ENCODE measurements around the gene ABCC11.

The ABCC11 gene

DNA sequence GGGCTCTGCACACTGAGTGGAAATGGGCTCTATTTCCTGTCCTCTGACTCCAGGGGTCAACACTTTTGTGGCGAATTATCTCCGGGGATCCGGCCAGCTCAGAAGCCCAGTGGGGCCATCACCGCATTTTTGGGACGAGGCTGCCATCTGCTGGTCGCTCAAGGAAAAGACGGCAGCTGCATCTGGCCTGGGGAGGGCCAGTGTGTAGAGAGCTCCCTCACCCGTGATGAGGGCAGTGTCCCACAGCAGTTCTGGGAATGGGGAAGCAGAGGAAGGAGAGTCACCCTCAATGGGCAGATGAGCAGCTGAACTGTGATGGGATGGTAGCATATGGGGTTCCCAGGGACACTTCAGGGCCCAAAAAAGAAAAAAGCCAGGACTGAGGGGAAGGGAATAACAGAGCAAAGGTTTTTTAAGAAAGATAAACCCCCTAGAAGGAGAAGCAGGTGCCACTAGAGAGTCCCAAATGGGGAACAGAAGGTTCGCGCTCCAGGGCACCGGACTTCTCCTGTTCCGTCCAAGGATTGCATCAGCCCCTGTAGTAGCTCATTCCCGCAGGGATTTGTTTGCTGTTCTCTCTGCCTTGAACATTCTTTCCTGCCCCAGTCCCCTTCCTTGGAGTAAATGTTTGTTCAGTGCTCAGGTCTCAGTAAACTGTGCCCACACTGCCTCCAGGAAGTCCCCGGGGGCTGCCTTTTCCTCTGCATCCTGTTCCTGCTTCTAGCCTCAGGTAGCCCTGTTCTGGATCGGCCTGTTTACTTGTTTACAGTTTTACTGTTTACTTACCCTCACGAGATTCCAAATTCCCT, 82.2 kb downstream of the ABCC11 start:
- H4K12ac ChIP-seq (ENCODE audit: low read depth, low read length), result no peak overlapping the region
- H3K4me3 ChIP-seq (ENCODE audit: low read depth, low read length), result no peak overlapping the region
- no peak overlapping the region for H3K23ac ChIP-seq (ENCODE audit: low read length)
- no peak overlapping the region for H2BK120ac ChIP-seq (ENCODE audit: insufficient read depth, low read length, poor library complexity)
- no peak overlapping the region for H3K14ac ChIP-seq (ENCODE audit: low read length)
- H3K79me1 ChIP-seq (ENCODE audit: low read length), result no peaks in the 10 kb centered on the region
- no peak overlapping the region for H3K18ac ChIP-seq (ENCODE audit: low read length)
- no peak overlapping the region for H2BK12ac ChIP-seq (ENCODE audit: low read length)
- H3K9ac ChIP-seq (ENCODE audit: low read length), result no peak overlapping the region
- no peak overlapping the region for H2AFZ ChIP-seq (ENCODE audit: insufficient read depth, low read length, poor library complexity)
- H3K4me2 ChIP-seq (ENCODE audit: low read length), result no peak overlapping the region
- H4K91ac ChIP-seq (ENCODE audit: low read depth, low read length), result peak overlapping the region; percentile 29
- H4K8ac ChIP-seq (ENCODE audit: low read depth, low read length), result peak overlapping the region; percentile 42
- H2AK5ac ChIP-seq (ENCODE audit: low read length), result no peak overlapping the region
- no peak overlapping the region for H2BK5ac ChIP-seq (ENCODE audit: low read depth, low read length, poor library complexity)
- H3K27me3 ChIP-seq (ENCODE audit: insufficient read depth, low read length), result no peaks in the 10 kb centered on the region
- peaks cover 4% of the 10 kb centered on the region in 2 experiments for H3K4me1 ChIP-seq (ENCODE audit: control insufficient read depth in 1 of 2, insufficient read depth in 2 of 2, low read length in 2 of 2)
- WGBS (ENCODE audit: extremely low coverage, insufficient coverage, insufficient read length), result no CpG with 5 or more reads among the region's 16 CpGs
- no peaks in the 10 kb centered on the region for H3K36me3 ChIP-seq (ENCODE audit: control insufficient read depth in 1 of 2, insufficient read depth in 2 of 2, low read length in 2 of 2)
- no peak overlapping the region for H3K27ac ChIP-seq (ENCODE audit: low read depth, low read length)
- H3K4ac ChIP-seq (ENCODE audit: low read depth, low read length), result no peak overlapping the region
- H3K79me2 ChIP-seq (ENCODE audit: control insufficient read depth, insufficient read depth, low read length, poor library complexity), result no peaks in the 10 kb centered on the region
- DNase-seq, result peak; percentile 52 to 82
- no peaks in the 10 kb centered on the region for H3K9me3 ChIP-seq (ENCODE audit: insufficient read depth, low read depth, low read length)

DNA sequence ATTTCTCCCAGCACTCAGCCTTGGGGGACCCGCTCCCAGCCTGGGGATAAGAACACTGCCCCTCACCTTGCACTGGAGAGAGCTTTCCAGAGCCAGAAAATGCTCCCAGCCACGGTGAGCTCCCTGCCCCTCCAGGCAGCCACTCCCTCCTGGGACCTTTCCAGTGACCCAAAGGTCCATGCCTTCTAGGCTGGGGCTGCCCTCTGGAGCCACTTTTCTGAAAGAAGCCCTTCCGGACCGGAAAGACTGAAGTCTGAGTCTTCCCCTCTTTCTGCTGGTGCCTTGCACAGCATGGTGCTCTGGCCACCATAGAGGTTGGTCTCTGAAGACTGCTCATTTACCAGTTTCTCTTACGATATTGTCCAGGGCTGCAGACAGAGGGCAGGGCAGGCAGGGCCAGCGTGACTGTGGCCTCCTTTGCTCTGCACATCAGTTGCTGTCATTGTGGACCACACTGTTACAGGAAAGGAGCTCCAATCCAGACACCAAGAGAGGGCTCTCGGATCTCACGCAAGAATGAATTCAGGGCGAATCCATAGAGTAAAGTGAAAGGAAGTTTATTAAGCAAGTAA, 84.4 kb downstream of the ABCC11 start:
- H3K27me3 ChIP-seq (ENCODE audit: insufficient read depth, low read length), result no peaks in the 10 kb centered on the region
- H2AK5ac ChIP-seq (ENCODE audit: low read length), result no peak overlapping the region
- H3K4me1 ChIP-seq (ENCODE audit: control insufficient read depth in 1 of 2, insufficient read depth in 2 of 2, low read length in 2 of 2), result peaks cover 11 to 12% of the 10 kb centered on the region in 2 experiments
- H3K14ac ChIP-seq (ENCODE audit: low read length), result no peak overlapping the region
- H3K9me3 ChIP-seq (ENCODE audit: insufficient read depth, low read depth, low read length), result no peaks in the 10 kb centered on the region
- no peak overlapping the region for H2BK120ac ChIP-seq (ENCODE audit: insufficient read depth, low read length, poor library complexity)
- no peak overlapping the region for H3K18ac ChIP-seq (ENCODE audit: low read length)
- no peak overlapping the region for H4K8ac ChIP-seq (ENCODE audit: low read depth, low read length)
- no peak overlapping the region for H3K9ac ChIP-seq (ENCODE audit: low read length)
- H3K23ac ChIP-seq (ENCODE audit: low read length), result no peak overlapping the region
- H4K91ac ChIP-seq (ENCODE audit: low read depth, low read length), result no peak overlapping the region
- no peaks in the 10 kb centered on the region for H3K79me2 ChIP-seq (ENCODE audit: control insufficient read depth, insufficient read depth, low read length, poor library complexity)
- H2BK12ac ChIP-seq (ENCODE audit: low read length), result no peak overlapping the region
- no peaks in the 10 kb centered on the region for H3K79me1 ChIP-seq (ENCODE audit: low read length)
- H3K4me3 ChIP-seq (ENCODE audit: low read depth, low read length), result no peak overlapping the region
- no peak overlapping the region for H3K4me2 ChIP-seq (ENCODE audit: low read length)
- H2BK5ac ChIP-seq (ENCODE audit: low read depth, low read length, poor library complexity), result no peak overlapping the region
- no peak overlapping the region for H3K27ac ChIP-seq (ENCODE audit: low read depth, low read length)
- H2AFZ ChIP-seq (ENCODE audit: insufficient read depth, low read length, poor library complexity), result no peak overlapping the region
- H3K4ac ChIP-seq (ENCODE audit: low read depth, low read length), result no peak overlapping the region
- no peak for DNase-seq
- no peaks in the 10 kb centered on the region for H3K36me3 ChIP-seq (ENCODE audit: control insufficient read depth in 1 of 2, insufficient read depth in 2 of 2, low read length in 2 of 2)
- no CpG with 5 or more reads among the region's 9 CpGs for WGBS (ENCODE audit: extremely low coverage, insufficient coverage, insufficient read length)
- H4K12ac ChIP-seq (ENCODE audit: low read depth, low read length), result no peak overlapping the region

DNA sequence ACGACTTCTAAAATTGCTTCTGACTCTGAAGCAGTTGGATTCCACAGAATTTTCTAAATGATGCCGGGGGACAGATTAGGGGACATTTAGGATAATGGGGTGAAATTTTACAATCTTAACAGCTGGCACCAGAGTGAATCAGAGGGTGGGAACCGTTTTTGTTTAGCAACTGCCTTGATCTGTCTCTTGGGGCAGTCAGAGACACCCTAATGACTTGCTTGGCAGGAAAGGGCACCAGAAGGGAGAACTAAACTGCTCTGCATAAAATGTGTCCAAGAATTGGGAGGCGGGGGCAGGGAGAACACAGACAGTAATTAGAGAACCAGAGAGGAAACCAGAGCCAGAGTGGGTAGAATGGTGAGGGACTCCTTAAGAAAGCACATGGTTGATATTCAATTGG, 85.4 kb downstream of the ABCC11 start:
- no peak for DNase-seq
- no peak overlapping the region for H4K8ac ChIP-seq (ENCODE audit: low read depth, low read length)
- H2AK5ac ChIP-seq (ENCODE audit: low read length), result no peak overlapping the region
- H3K9me3 ChIP-seq (ENCODE audit: insufficient read depth, low read depth, low read length), result no peaks in the 10 kb centered on the region
- H2BK120ac ChIP-seq (ENCODE audit: insufficient read depth, low read length, poor library complexity), result no peak overlapping the region
- no peaks in the 10 kb centered on the region for H3K36me3 ChIP-seq (ENCODE audit: control insufficient read depth in 1 of 2, insufficient read depth in 2 of 2, low read length in 2 of 2)
- no peak overlapping the region for H3K18ac ChIP-seq (ENCODE audit: low read length)
- peaks cover 11 to 12% of the 10 kb centered on the region in 2 experiments for H3K4me1 ChIP-seq (ENCODE audit: control insufficient read depth in 1 of 2, insufficient read depth in 2 of 2, low read length in 2 of 2)
- no peak overlapping the region for H3K9ac ChIP-seq (ENCODE audit: low read length)
- no peak overlapping the region for H2BK5ac ChIP-seq (ENCODE audit: low read depth, low read length, poor library complexity)
- H3K14ac ChIP-seq (ENCODE audit: low read length), result no peak overlapping the region
- H4K91ac ChIP-seq (ENCODE audit: low read depth, low read length), result no peak overlapping the region
- H4K12ac ChIP-seq (ENCODE audit: low read depth, low read length), result no peak overlapping the region
- WGBS (ENCODE audit: extremely low coverage, insufficient coverage, insufficient read length), result no CpG with 5 or more reads among the region's 4 CpGs
- H2BK12ac ChIP-seq (ENCODE audit: low read length), result no peak overlapping the region
- H3K4me2 ChIP-seq (ENCODE audit: low read length), result no peak overlapping the region
- H2AFZ ChIP-seq (ENCODE audit: insufficient read depth, low read length, poor library complexity), result no peak overlapping the region
- H3K23ac ChIP-seq (ENCODE audit: low read length), result no peak overlapping the region
- no peak overlapping the region for H3K4me3 ChIP-seq (ENCODE audit: low read depth, low read length)
- no peak overlapping the region for H3K27ac ChIP-seq (ENCODE audit: low read depth, low read length)
- no peaks in the 10 kb centered on the region for H3K27me3 ChIP-seq (ENCODE audit: insufficient read depth, low read length)
- no peak overlapping the region for H3K4ac ChIP-seq (ENCODE audit: low read depth, low read length)
- H3K79me2 ChIP-seq (ENCODE audit: control insufficient read depth, insufficient read depth, low read length, poor library complexity), result no peaks in the 10 kb centered on the region
- H3K79me1 ChIP-seq (ENCODE audit: low read length), result no peaks in the 10 kb centered on the region

DNA sequence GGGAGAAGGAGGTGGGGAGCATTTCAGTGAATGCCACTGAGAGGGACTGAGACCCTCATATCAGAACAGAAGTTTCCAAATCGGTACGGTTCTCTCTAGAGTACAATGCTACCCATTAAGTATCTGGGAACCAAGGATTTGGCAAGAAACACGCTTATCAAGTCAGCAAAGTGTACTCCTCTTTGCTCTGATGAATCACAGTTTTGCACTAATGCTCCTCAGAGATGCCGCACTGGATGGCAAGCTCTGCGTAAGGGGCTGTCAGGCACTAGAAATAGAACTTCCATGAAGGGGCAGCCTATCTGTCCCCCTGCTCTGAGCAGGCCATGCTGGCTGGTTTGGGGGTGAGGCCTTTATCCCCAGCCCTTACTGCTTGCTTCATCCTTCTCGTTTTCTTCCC, 86.8 kb downstream of the ABCC11 start:
- H4K12ac ChIP-seq (ENCODE audit: low read depth, low read length), result no peak overlapping the region
- H2AK5ac ChIP-seq (ENCODE audit: low read length), result no peak overlapping the region
- no CpG with 5 or more reads among the region's 6 CpGs for WGBS (ENCODE audit: extremely low coverage, insufficient coverage, insufficient read length)
- H3K9ac ChIP-seq (ENCODE audit: low read length), result no peak overlapping the region
- no peak for DNase-seq
- no peak overlapping the region for H3K4me3 ChIP-seq (ENCODE audit: low read depth, low read length)
- H2BK5ac ChIP-seq (ENCODE audit: low read depth, low read length, poor library complexity), result no peak overlapping the region
- no peak overlapping the region for H3K4me2 ChIP-seq (ENCODE audit: low read length)
- H3K79me2 ChIP-seq (ENCODE audit: control insufficient read depth, insufficient read depth, low read length, poor library complexity), result no peaks in the 10 kb centered on the region
- no peaks in the 10 kb centered on the region for H3K36me3 ChIP-seq (ENCODE audit: control insufficient read depth in 1 of 2, insufficient read depth in 2 of 2, low read length in 2 of 2)
- H3K18ac ChIP-seq (ENCODE audit: low read length), result no peak overlapping the region
- H3K14ac ChIP-seq (ENCODE audit: low read length), result no peak overlapping the region
- H3K79me1 ChIP-seq (ENCODE audit: low read length), result no peaks in the 10 kb centered on the region
- no peak overlapping the region for H2BK12ac ChIP-seq (ENCODE audit: low read length)
- H3K23ac ChIP-seq (ENCODE audit: low read length), result no peak overlapping the region
- peaks cover 11 to 12% of the 10 kb centered on the region in 2 experiments for H3K4me1 ChIP-seq (ENCODE audit: control insufficient read depth in 1 of 2, insufficient read depth in 2 of 2, low read length in 2 of 2)
- H3K4ac ChIP-seq (ENCODE audit: low read depth, low read length), result no peak overlapping the region
- no peaks in the 10 kb centered on the region for H3K9me3 ChIP-seq (ENCODE audit: insufficient read depth, low read depth, low read length)
- H2AFZ ChIP-seq (ENCODE audit: insufficient read depth, low read length, poor library complexity), result no peak overlapping the region
- H4K8ac ChIP-seq (ENCODE audit: low read depth, low read length), result no peak overlapping the region
- no peak overlapping the region for H4K91ac ChIP-seq (ENCODE audit: low read depth, low read length)
- H3K27me3 ChIP-seq (ENCODE audit: insufficient read depth, low read length), result no peaks in the 10 kb centered on the region
- H2BK120ac ChIP-seq (ENCODE audit: insufficient read depth, low read length, poor library complexity), result no peak overlapping the region
- H3K27ac ChIP-seq (ENCODE audit: low read depth, low read length), result no peak overlapping the region
